NCI-H345 (cell line): ENCODE data around the gene DSCAM.
A peak's percentile ranks its signal among the peaks of the same experiment; 100 is the strongest.

Experiments used
- DNase-seq: peaks from one replicate; lab custom pipeline; 2025; lab: John Stamatoyannopoulos, UW

Gene DSCAM

DNA sequence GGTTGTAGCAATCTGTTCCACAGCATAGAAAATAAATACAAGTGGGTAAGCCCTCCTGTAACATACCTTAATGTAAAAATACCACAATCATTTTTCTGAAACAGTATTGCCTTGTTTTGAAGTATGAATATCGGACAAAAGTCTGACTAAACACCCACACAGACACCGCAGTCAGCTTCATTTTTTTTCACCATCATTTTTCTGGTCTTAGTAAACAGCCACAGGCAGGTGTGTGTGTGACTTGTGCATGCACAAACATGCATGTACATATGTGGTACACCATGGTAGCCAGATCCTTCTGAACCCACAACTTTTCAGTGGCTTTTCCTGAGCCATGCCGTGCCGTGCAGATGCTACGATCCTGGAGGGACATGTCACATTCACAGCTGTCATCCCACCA lies 718.1 kb downstream of the DSCAM start:
- DNase-seq: no peak

DNA sequence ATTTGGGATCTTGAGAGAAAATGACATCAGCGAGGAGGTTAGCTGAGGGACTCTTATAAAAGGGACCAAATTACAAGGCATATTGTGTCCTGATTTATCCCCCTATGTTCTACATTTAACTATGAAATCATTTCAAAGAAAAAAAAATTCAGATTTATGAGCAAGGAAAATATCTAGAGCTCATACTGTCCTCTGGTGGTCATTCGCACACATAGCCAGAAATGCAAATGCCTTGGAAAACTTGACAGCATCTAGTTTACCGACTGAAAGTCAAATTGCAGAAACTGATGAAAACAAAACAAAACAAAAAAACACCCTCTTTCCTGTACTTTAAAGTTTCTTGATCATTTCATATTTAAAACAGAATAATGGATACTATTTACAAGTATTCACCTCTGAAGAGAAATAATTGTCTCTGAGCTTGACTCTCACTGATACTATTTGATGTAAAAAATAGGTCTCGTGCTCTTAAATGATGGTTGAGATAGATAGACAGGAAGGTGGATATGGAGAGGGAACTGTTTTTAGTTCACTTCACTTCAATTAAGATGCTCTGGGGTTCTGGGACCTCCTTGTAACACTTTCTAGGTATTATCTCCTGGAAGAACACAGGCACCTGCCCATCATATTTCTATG lies 725.9 kb downstream of the DSCAM start:
- DNase-seq: peak; percentile 59

DNA sequence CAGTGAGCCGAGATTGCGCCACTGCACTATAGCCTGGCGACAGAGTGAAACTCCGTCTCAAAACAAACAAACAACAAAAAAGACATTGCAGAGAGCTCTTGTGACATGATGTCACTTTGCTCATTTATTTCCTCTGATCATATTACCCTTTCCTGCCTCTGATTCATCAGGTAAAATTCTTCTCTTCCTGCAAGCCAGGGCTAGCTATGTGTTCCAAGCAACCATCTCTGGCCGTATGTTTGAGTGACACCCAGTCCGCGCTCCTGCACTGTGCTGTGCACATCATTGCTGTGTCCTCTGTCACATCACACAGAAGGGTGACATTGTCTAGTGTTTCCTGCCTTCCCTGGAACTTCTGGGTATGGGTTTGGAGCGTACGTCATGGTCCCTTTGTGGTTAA lies 728.4 kb downstream of the DSCAM start:
- DNase-seq: peak; percentile 58

DNA sequence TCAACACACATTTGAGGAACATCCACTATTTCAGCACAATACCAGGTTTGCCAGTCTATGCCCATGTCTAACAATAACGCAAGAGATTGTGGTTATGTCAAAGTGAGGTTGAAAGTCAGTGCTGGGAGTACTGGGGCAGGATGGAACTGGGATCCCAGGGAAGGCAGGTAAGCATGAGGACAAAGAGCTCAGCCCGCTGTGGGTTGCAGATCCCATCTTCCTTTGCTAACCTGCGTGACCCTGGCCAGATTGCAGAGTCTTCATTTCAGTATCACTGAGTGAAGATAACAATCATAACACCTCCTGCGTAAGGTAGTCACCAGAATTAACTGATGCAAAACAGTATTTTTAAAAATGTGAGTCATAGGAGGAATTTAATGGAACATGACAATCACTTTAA lies 729.7 kb downstream of the DSCAM start:
- no peak for DNase-seq

DNA sequence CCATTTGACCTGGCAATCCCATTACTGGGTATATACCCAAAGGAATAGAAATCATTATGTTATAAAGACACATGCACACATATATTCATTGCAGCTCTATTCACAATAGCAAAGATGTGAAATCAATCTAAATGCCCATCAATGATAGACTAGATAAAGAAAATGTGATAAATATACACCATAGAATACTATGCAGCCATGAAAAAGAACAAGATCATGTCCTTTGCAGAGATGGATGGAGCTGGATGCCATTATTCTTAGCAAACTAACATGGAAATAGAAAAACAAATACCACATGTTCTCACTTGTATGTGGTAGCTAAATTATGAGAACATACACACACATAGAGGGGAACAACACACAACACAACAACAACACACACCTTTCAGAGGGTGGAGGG lies 731.2 kb downstream of the DSCAM start:
- no peak for DNase-seq

DNA sequence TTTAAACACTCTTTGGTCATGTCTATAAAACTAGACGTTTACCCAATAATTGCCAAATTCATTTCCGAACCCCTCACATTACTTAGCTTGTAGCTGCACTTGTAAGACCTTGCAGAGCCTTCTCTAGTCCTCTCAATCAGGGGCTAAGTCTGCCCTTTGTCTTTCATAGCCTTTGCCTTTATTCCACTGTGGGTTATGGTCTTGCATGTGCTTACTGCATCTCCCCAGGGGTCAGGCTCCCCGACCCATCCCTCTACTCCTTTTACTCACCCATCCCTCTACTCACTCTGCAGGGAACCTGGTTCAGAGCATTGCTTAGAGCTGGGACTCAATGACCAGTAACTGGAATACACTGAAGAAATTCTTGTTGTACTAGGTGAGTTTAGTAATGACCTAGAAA lies 744.3 kb downstream of the DSCAM start:
- no peak for DNase-seq

DNA sequence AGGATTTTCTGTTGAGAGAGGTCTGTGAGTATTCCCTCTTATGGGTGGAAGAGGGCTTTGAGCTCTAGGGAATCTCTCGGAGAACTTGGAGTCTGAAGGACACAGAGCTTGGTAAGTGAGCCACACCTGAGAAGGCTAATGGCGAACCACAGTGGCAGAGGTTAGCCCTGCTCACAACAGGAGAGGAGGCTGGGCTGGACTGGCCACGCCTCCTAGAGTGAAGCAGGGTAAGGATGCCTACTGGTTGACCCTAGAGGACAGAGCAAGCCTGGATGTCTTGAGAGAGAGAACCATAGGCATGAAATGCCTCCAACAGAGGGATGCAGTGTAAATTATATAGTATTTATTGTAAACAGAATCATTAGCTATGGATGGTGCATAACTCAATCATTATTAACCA lies 747.1 kb downstream of the DSCAM start:
- no peak for DNase-seq

DNA sequence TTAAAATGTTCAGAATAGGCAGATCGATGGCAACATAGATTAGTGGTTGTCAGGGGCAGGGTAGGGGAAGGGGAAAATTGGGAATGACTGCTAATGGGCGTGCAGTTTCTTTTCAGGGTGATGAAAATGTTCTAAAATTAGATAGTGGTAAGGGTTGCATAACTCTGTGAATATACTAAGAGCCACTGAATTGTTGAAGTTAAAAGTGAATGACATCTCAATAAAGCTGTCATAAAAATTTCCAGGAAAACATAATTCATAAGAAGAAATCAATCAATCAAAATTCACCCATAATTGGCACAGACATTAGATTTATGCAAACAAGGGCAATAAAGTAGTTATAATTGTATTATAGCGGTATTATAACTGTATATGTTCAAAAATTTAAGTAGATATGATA lies 751.5 kb downstream of the DSCAM start:
- DNase-seq: no peak

DNA sequence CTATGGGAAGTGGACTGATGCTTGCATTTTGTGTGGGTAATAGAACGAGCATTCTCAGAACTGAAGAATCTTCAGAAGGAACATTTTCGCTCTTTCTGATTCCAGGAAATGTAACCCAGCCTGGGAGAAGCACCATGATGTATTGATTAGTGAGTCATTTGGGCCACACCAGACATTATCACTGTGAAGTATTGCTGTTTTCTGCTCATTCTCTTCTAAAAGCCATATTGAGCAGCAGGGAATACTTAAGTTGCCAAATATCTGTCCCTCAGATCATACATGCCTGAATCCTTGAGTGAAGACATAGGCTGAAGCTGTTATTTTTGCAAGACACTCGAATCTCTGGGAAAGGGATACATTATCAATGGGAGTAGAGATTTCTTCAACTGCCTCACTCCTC lies 766.6 kb downstream of the DSCAM start:
- no peak for DNase-seq

DNA sequence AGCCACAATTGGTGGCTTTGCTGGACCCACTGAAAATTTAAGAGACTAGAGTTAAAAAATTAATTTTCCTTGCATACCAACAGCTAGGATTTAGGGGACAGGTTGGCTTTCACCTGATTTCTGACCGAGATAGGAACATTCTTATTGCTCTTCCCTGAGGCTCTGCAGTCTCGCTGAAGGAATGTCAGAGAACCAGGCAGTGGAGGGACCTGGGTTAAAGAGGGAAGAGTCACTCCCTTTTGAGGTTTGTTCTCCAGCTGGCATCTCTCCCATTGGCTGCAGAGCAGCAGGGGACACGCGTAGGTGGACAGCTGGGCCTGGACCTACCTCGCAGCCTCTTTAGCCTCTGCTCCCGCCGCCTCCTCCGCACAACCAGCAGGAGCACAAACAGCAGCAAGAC lies 772.2 kb downstream of the DSCAM start:
- no peak for DNase-seq

DNA sequence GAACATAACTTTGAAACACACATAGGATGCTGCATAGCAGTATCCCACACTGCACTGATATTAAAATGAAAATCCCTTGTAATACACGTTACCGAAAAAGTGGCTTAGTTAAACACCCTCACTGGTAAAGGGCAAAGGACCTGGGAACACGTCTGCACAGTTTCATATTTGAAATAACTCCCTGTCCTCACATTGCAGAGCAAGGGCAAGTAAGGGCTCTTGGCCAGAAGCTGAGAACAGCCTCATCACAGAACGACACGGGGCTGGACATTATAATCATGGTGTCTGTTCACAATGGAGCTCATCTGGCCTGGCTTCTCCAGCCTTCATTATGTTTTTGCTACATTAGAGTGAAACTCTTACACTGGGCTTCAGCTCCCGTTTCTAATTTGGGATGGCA lies 772.8 kb downstream of the DSCAM start:
- DNase-seq: no peak

DNA sequence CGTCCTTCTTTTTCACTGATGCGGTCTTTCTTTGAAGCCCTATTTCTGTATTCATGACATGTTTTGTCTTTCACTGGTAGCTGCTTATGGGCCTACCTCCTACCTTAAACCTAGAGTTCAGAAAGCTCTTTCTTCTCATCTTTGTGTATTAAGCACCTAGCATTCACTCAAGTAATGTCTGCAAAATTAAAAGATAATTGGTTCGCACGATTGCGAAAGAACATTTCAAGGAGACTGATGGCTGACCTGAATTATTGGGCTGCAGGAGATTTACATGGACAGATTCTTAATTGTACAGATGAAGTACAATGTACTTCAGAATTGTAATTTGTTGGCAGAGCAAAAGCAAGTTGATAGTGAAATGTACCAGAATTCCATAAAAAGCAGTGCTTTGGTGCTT lies 773.3 kb downstream of the DSCAM start:
- no peak for DNase-seq

DNA sequence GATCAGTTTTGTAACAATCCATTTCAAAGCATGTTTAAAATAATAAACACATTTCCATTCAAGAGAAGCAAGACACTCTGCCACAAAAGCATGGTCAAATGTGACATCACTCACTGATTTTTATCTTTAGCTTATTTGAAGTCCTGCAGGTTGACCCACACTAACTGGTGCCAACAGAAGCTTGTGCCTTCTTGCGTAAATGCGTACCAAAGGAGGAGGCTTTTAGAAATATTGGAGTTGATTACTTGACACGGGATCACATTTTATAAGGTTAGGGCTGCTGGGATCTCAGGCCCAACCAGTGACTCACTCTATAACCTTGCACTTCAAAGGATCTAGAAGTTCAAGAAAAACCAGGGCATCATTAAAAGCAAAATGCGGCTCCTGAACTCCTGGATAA lies 776.1 kb downstream of the DSCAM start:
- no peak for DNase-seq

DNA sequence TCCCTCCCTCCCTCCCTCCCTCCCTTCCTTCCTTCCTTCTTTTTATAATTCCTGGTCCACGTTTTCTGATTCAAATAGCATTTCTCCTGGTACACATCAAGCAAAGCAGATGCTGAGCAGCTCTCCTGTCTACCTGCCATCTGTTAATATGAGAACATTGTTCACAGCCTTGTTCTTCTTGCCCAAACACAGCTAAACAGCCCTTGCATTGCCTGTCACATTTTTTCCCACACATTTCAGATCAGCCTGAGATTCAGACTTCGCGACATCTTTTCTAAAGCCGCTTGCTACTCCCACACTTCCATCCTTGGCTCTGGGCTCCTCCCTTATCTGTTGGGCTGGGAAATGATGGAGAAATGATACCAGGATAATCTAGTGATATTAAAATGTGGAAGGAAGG lies 779.2 kb downstream of the DSCAM start:
- no peak for DNase-seq

DNA sequence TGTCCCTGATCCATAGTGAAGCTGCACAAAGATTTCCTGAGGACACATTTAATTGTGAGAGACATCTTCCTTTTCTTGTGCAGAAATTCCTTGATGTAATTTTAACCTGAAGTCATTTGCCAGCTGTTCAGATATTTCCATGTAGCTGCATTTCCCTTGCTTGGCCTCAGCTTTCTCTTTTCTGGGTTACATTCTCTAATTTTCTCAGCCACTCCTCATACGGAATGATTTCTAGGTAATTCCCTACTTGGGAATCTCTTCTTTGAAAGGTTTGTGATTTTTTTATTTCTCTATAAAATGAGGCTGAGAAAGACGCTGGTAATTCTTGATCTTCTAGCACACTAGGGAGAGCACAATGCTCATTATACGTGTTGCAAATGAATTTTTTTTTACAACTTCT lies 780.7 kb downstream of the DSCAM start:
- DNase-seq: no peak

DNA sequence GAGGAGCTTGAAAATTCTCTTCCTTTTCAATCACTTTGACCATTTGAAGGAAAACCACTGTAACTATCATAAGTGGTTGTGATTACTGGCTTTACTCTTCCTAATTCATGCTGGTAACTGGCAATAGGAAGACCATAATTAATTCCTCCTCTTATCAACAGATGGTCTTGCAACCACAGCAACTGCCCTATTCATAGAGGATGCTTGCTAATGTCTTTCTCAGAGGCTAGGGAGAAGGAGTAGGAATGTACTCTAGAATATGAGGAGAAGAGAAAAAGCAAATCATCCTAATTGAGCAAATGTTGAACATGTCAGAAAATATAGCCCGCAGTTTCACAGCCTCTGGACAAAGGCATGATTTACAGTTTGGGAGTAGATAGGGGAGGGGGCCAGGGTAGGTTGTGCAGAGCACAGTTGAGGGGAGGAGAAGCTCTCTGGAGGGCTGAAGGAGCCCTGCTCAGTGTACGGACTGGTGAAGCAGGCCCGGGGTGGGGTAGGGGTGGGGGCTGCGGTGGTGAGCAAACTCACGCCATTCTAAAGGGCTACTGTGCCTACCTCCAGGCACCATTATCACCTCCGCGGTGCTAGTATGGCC lies 786.8 kb downstream of the DSCAM start:
- DNase-seq: peak; percentile 16

DNA sequence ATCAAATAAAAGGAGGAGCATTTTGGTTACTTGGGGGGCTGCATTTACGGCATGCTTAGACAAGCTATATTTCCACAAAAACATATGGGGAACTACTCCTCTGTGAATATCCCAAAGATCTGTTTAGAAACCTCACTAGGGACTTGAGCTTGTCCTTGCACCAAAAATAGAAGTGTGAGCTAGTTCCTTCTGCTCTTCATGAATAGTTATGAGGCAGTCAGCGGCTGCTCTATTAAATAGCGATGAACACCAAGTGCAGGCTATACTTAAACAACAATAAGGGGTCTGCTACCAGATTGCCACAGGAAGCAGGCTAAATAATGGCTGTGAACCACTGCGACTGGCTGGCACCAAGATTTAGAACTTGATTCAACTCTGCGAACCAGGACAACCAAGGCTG lies 789.6 kb downstream of the DSCAM start:
- DNase-seq: no peak

DNA sequence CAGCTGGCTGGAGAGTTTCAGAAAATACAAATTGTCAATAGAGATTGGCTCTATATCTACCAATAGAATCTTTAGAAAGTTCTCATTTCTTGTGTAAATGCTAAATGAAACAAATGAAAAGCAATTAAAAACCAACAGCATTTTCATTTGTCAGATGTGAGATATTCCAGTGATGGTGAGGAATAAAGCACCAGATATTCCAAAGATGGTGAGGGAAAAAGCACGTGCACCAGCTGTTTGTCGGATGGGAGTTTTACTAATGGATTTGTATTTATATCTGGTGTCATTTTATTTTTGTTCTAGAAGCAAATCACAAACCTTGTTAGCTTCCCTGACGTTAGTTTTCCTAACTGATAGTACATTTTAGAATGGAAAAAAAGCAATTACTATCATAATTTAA lies 790.9 kb downstream of the DSCAM start:
- no peak for DNase-seq

DNA sequence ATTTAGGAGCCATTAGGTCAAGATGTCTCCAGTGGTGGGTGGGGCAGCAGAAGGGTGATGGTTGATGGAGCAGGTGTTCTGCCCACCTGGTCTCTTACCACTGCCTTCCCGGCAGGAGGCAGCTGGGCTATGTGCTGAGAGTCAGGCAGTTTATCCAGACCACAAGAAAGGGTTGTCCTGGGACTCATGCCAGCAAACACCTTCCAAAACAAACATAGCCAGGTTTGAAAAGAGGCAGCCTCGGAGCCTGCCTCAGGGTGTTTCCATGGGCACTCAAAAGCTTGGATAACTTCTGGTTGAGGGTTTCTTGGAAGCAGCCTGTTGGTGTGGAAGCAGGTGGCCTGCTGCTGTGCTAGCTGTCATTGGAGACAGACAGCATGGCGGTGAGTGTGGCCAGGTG lies 792.6 kb downstream of the DSCAM start:
- DNase-seq: peak; percentile 100

DNA sequence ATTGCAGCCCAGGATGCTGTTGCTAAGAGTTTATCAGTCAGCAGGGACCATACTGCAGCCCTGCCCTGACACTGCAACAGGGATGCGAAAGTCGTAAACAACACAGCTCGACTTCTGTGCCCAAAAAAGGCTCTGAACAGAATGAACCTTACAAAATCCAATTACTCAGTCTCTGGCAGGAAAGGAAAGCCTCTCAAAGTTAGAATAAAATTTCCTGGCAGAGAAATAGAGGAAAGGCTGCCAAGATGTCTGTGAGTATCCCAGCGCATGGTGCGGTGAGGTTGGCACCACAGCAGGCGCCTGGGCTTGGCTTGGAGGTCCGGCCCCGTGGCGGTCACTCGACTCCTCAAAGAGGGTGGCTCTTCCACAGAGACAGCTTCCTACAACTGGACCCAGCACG lies 794.0 kb downstream of the DSCAM start:
- DNase-seq: no peak

DNA sequence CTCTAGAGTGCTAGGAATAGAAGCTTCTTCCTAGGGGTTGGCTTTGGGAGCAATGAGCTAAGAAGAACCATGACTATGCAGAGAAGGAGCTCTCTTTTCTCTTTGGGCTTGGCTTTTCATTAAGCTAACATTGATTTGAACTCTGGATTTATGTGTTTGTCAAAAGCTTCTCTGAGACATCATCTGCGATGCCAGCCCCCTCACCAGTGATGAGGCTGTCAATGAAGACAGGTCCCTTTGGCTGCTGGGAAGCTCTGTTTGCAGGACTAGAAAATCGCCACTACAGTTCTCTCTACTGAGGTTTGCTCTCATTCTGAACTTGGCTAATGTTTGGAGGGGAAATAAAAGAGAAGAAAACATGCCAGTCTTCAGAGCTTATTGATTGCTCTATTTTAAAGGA lies 794.7 kb downstream of the DSCAM start:
- no peak for DNase-seq

DNA sequence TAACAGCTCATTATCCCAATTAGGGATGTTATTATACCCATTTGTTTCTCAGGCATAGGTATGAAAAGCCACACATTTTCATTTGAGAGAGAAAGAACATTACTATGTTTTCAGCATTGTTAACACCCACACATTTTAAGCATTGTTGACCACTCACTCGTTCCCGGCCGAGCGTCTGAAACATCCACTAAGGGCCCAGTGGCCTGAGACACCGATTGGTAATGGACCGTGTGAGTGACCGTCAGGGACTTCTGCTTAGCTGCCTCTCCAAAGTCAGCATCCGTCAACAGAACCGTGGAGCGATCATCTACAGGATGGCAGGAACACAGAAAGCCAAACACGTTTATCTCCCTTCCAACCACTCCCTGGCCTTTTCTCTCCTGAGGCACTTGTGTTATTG lies 795.2 kb downstream of the DSCAM start:
- no peak for DNase-seq

DNA sequence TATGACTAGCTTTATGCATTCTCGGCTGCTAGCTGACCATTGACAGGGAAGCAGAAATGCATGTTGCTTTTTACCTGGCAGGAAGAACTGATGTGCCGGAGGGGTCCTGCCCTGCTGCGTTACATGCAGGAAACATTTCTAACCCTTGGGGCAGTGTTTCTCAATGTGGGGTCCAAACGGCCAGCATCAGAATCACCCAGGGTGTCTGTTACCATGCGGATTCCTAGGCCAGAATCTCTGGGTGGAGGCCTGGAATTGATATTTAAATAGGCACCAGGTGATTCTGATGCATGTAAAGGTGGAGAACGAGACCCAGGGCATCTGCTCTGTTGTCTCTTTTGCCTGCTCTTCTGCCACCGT lies 797.0 kb downstream of the DSCAM start:
- DNase-seq: peak; percentile 82
